Superior temporal gyrus (tissue), 1 donor: ENCODE results near the gene LMF1.

ENCODE experiments used
- DNase-seq: peaks from one replicate; pipeline ENCODE4 v3.0.0-alpha.2; 2016; ENCODE audit errors: extremely low spot score

The LMF1 gene

GRCh38 chr16:984736-985636, 14.2 kb upstream of the LMF1 start:
- DNase-seq, result peak; percentile 68

GRCh38 chr16:984121-984694, 13.4 kb upstream of the LMF1 start:
- DNase-seq, result peak; percentile 22

GRCh38 chr16:983044-984030, 12.6 kb upstream of the LMF1 start:
- peak; percentile 73 for DNase-seq

- DNase-seq, result no peak
Measured at GRCh38 chr16:982145-983043, 11.6 kb upstream of the LMF1 start.

- DNase-seq, result no peak
Measured at GRCh38 chr16:981695-982144, 10.9 kb upstream of the LMF1 start, which contains the start of gene SOX8. TSS of gene SOX8 (plus strand) at chr16:981770. CDS start at chr16:981923, 153 bp downstream.

GRCh38 chr16:980595-980854, 9.7 kb upstream of the LMF1 start:
- DNase-seq, result no peak

- no peak for DNase-seq
Measured at GRCh38 chr16:979859-980594, 9.2 kb upstream of the LMF1 start.

- no peak for DNase-seq
Measured at GRCh38 chr16:979147-979546, 8.4 kb upstream of the LMF1 start.

GRCh38 chr16:978403-978802, 7.6 kb upstream of the LMF1 start:
- no peak for DNase-seq

- DNase-seq, result no peak
Measured at GRCh38 chr16:977896-978295, 7.1 kb upstream of the LMF1 start.

- DNase-seq, result peak; percentile 83
Measured at GRCh38 chr16:977081-977701, 6.4 kb upstream of the LMF1 start.

GRCh38 chr16:976389-976931, 5.7 kb upstream of the LMF1 start:
- no peak for DNase-seq

- DNase-seq, result no peak
Measured at GRCh38 chr16:975291-975690, 4.5 kb upstream of the LMF1 start.

GRCh38 chr16:974611-975261, 4.0 kb upstream of the LMF1 start:
- DNase-seq, result peak; percentile 57

- peak; percentile 56 for DNase-seq
Measured at GRCh38 chr16:974001-974601, 3.3 kb upstream of the LMF1 start.

- peak; percentile 10 for DNase-seq
Measured at GRCh38 chr16:973366-973765, 2.6 kb upstream of the LMF1 start.

GRCh38 chr16:972316-973002, 1.7 kb upstream of the LMF1 start:
- DNase-seq, result peak; percentile 95

- peak; percentile 55 for DNase-seq
Measured at GRCh38 chr16:971981-972315, 1.2 kb upstream of the LMF1 start.
